Lower leg skin (tissue), 3 donors: Measurements from ENCODE around the gene MBD3L4.
"Not testable (repeated sequence)": the region's sequence is repeated elsewhere in the genome, so short reads cannot be mapped to it uniquely, and the experiment has no call there.

Experiments
- POLR2A ChIP-seq, 2 donors: fragments of 450-650 bp; IDR thresholded peaks; one replicate each; pipeline ENCODE4 v1.6.1; 2016 to 2017; ENCODE audit warnings: antibody characterized with exemption in 2 of 2, mild to moderate bottlenecking in 1 of 2, moderate library complexity in 1 of 2
- TF ChIP-seq, protein P1 (sequence below), 3 donors: fragments of 450-650 bp; IDR thresholded peaks; one replicate each; pipeline ENCODE4 v1.5.1; 2016; ENCODE audit warnings: antibody characterized with exemption in 3 of 3, mild to moderate bottlenecking in 3 of 3, moderate library complexity in 2 of 3

DNA sequence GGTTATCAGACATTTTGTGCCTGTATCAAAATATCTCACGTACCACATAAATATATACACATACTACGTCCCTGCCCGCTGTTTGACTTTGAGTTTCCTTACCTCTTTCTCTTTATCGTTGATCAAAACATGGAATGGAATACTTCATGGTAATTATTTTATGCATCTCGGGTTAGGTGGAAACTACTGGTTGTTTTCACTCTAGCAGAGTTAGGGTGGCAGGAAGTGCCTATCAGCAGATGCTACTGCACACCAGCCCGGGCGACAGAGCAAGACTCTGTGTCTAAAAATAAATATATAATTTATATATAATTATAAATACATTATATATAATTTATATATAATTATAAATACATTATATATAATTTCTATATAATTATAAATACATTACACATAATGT lies 12.9 kb upstream of the MBD3L4 start:
- not testable (repeated sequence) for TF ChIP-seq POLR2A (IDR thresholded peaks at IDR 0.05)
- TF ChIP-seq, protein P1, sequence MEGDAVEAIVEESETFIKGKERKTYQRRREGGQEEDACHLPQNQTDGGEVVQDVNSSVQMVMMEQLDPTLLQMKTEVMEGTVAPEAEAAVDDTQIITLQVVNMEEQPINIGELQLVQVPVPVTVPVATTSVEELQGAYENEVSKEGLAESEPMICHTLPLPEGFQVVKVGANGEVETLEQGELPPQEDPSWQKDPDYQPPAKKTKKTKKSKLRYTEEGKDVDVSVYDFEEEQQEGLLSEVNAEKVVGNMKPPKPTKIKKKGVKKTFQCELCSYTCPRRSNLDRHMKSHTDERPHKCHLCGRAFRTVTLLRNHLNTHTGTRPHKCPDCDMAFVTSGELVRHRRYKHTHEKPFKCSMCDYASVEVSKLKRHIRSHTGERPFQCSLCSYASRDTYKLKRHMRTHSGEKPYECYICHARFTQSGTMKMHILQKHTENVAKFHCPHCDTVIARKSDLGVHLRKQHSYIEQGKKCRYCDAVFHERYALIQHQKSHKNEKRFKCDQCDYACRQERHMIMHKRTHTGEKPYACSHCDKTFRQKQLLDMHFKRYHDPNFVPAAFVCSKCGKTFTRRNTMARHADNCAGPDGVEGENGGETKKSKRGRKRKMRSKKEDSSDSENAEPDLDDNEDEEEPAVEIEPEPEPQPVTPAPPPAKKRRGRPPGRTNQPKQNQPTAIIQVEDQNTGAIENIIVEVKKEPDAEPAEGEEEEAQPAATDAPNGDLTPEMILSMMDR (IDR thresholded peaks at IDR 0.05) = not testable (repeated sequence)
